Mesodermal cell (in vitro differentiated cells): ENCODE measurements around the gene TNIK.

Experiments
- H3K27ac ChIP-seq: 2 replicates; pipeline ENCODE4 v1.7.0; 2013; ENCODE audit warnings: mild to moderate bottlenecking, low read depth, low read length, moderate library complexity; ENCODE audit not compliant: severe bottlenecking
- H3K36me3 ChIP-seq: 2 replicates; pipeline ENCODE4 v1.7.1; 2013; ENCODE audit warnings: mild to moderate bottlenecking, low read length, moderate library complexity; ENCODE audit not compliant: control insufficient read depth, insufficient read depth
- H3K4me1 ChIP-seq: one replicate; pipeline ENCODE4 v1.7.1; 2013; ENCODE audit warnings: mild to moderate bottlenecking, low read length; ENCODE audit not compliant: insufficient read depth, control insufficient read depth, poor library complexity, severe bottlenecking
- H3K4me3 ChIP-seq: 2 replicates; pipeline ENCODE4 v1.7.0; 2013; ENCODE audit warnings: low read length, control low read depth, mild to moderate bottlenecking; ENCODE audit not compliant: insufficient read depth, poor library complexity, severe bottlenecking; ENCODE audit errors: extremely low read depth
- H3K9me3 ChIP-seq: 2 replicates; pipeline ENCODE4 v1.7.1; 2013; ENCODE audit warnings: mild to moderate bottlenecking, low read length, moderate library complexity; ENCODE audit not compliant: control insufficient read depth
- WGBS, 2 experiments: methylation state at CpG; one replicate each; pipeline ENCODE4 v1.1.5; 2013; ENCODE audit warnings: missing lambda C conversion rate in 2 of 2; ENCODE audit not compliant: insufficient coverage in 2 of 2; 5-methylcytosine and 5-hydroxymethylcytosine counted together

Gene TNIK

GRCh38 chr3:171055336-171056178 lies 404.6 kb downstream of the TNIK start:
- Histone ChIP-seq H3K9me3 (no peaks in the 10 kb centered on the region), H3K36me3 (no peaks in the 10 kb centered on the region), H3K27ac (peak overlapping the region; percentile 33), H3K4me1 (peaks cover 15% of the 10 kb centered on the region), H3K4me3 (no peak overlapping the region)
- WGBS, 2 experiments = 100% methylated on average over 1 to 2 of the region's 4 CpGs

- H3K4me1 ChIP-seq = peaks cover 15% of the 10 kb centered on the region
- H3K27ac ChIP-seq = no peak overlapping the region
- H3K36me3 ChIP-seq = no peaks in the 10 kb centered on the region
- no peak overlapping the region for H3K4me3 ChIP-seq
- H3K9me3 ChIP-seq = no peaks in the 10 kb centered on the region
These were observed 405.3 kb downstream of the TNIK start for GRCh38 chr3:171054921-171055320.

GRCh38 chr3:171054231-171054630 lies 406.0 kb downstream of the TNIK start:
- Histone ChIP-seq H3K4me3 (no peak overlapping the region), H3K27ac (no peak overlapping the region), H3K9me3 (no peaks in the 10 kb centered on the region), H3K4me1 (peaks cover 15% of the 10 kb centered on the region), H3K36me3 (no peaks in the 10 kb centered on the region)
- WGBS, 2 experiments = 100% methylated on average over 1 of the region's 1 CpG

GRCh38 chr3:171049861-171050444 lies 410.3 kb downstream of the TNIK start:
- no peak overlapping the region for H3K4me3 ChIP-seq
- no peaks in the 10 kb centered on the region for H3K4me1 ChIP-seq
- H3K27ac ChIP-seq = no peak overlapping the region
- WGBS, 2 experiments = 9 to 17% methylated on average over 4 of the region's 6 CpGs
- no peaks in the 10 kb centered on the region for H3K36me3 ChIP-seq
- H3K9me3 ChIP-seq = no peaks in the 10 kb centered on the region

GRCh38 chr3:171046760-171047159 lies 413.4 kb downstream of the TNIK start:
- Histone ChIP-seq H3K4me1 (no peaks in the 10 kb centered on the region), H3K27ac (no peak overlapping the region), H3K36me3 (no peaks in the 10 kb centered on the region), H3K4me3 (no peak overlapping the region), H3K9me3 (no peaks in the 10 kb centered on the region)
- WGBS, 2 experiments = 72 to 86% methylated on average over 2 to 3 of the region's 4 CpGs

- Histone ChIP-seq H3K4me1 (no peaks in the 10 kb centered on the region), H3K4me3 (no peak overlapping the region), H3K36me3 (no peaks in the 10 kb centered on the region), H3K27ac (no peak overlapping the region), H3K9me3 (no peaks in the 10 kb centered on the region)
- 96 to 100% methylated on average over 9 to 11 of the region's 14 CpGs for WGBS, 2 experiments
These were observed 415.1 kb downstream of the TNIK start for GRCh38 chr3:171044835-171045793.

- whole genome bisulfite sequencing, 2 experiments = 60% methylated on average over 1 of the region's 1 CpG; no CpG with 5 or more reads in 1 of the 2 experiments
These were observed 415.8 kb downstream of the TNIK start for GRCh38 chr3:171044384-171044783.

GRCh38 chr3:171039674-171040073 lies 420.5 kb downstream of the TNIK start:
- 100% methylated on average over 1 of the region's 1 CpG for WGBS, 2 experiments

More at GRCh38 chr3:171044384-171044783, 415.8 kb downstream of the TNIK start:
- no peaks in the 10 kb centered on the region for H3K36me3 ChIP-seq
- H3K9me3 ChIP-seq = no peaks in the 10 kb centered on the region
- no peak overlapping the region for H3K27ac ChIP-seq
- H3K4me1 ChIP-seq = no peaks in the 10 kb centered on the region
- no peak overlapping the region for H3K4me3 ChIP-seq

GRCh38 chr3:171038342-171038741 lies 421.9 kb downstream of the TNIK start:
- Histone ChIP-seq H3K36me3 (no peaks in the 10 kb centered on the region), H3K9me3 (no peaks in the 10 kb centered on the region), H3K27ac (no peak overlapping the region), H3K4me1 (no peaks in the 10 kb centered on the region), H3K4me3 (no peak overlapping the region)
- WGBS, 2 experiments = 100% methylated on average over 1 of the region's 1 CpG; no CpG with 5 or more reads in 1 of the 2 experiments

More at GRCh38 chr3:171039674-171040073, 420.5 kb downstream of the TNIK start:
- Histone ChIP-seq H3K4me3 (no peak overlapping the region), H3K36me3 (no peaks in the 10 kb centered on the region), H3K27ac (no peak overlapping the region), H3K4me1 (no peaks in the 10 kb centered on the region), H3K9me3 (no peaks in the 10 kb centered on the region)

- no peak overlapping the region for H3K4me3 ChIP-seq
- H3K36me3 ChIP-seq = no peaks in the 10 kb centered on the region
- H3K4me1 ChIP-seq = peaks cover 11% of the 10 kb centered on the region
- 76 to 88% methylated on average over 3 to 5 of the region's 8 CpGs for WGBS, 2 experiments
- peak overlapping the region; percentile 86 for H3K27ac ChIP-seq
- no peaks in the 10 kb centered on the region for H3K9me3 ChIP-seq
These were observed 431.4 kb downstream of the TNIK start for GRCh38 chr3:171028779-171029232.
